Stomach (tissue), 9 donors: Measurements from ENCODE around the gene TSKU. TPM values are rescaled to one million over a fixed set of nuclear protein-coding genes. Genes with fewer than 3 reads are reported as not detected.

ENCODE experiments used
- DNase-seq, 2 donors: peaks; one replicate each; pipeline versions ENCODE4 v3.0.0 to v3.0.0-alpha.2; 2013 to 2019
- H3K27ac ChIP-seq, 5 donors: fragments of 200-600 bp in 4 of 5; sonication (generic) in 4 of 5; one replicate each; pipeline ENCODE4 v1.5.1; 2013 to 2019; ENCODE audit warnings: mild to moderate bottlenecking in 1 of 5, moderate library complexity in 1 of 5
- H3K27me3 ChIP-seq, 3 donors: fragments of 200-600 bp; sonication (generic); one replicate each; pipeline ENCODE4 v1.5.1; 2017 to 2019; ENCODE audit warnings: mixed run types in 1 of 3
- H3K36me3 ChIP-seq, 4 donors: fragments of 200-600 bp; sonication (generic); 1 replicate in 3 of 4; 2 replicates in 1 of 4; pipeline ENCODE4 v1.5.1; 2016 to 2019
- H3K4me1 ChIP-seq, 4 donors: fragments of 200-600 bp; sonication (generic); one replicate each; pipeline ENCODE4 v1.5.1; 2016 to 2019
- H3K4me3 ChIP-seq, 4 donors: fragments of 200-600 bp; sonication (generic) in 3 of 4; one replicate each; pipeline ENCODE4 v1.5.1; 2016 to 2019; ENCODE audit warnings: mild to moderate bottlenecking in 1 of 4
- H3K9me3 ChIP-seq, 4 donors: fragments of 200-600 bp; sonication (generic); one replicate each; pipeline ENCODE4 v1.5.1; 2016 to 2019
- EP300 ChIP-seq: sonication (generic); formaldehyde crosslinking; IDR thresholded peaks from one replicate; pipeline ENCODE4 v1.6.1; 2017; ENCODE audit warnings: antibody characterized with exemption
- POLR2A ChIP-seq, 4 donors: fragments of 450-650 bp; IDR thresholded peaks; one replicate each; pipeline ENCODE4 v1.6.1; 2016; ENCODE audit warnings: antibody characterized with exemption in 4 of 4, control low read depth in 2 of 4, mild to moderate bottlenecking in 1 of 4, moderate library complexity in 1 of 4
- POLR2AphosphoS5 ChIP-seq, 3 donors: sonication (generic); formaldehyde crosslinking; IDR thresholded peaks; one replicate each; pipeline ENCODE4 v1.6.1; 2016; ENCODE audit warnings: antibody characterized with exemption in 3 of 3
- WGBS, 5 donors: extraction: QIAGEN DNeasy Blood & Tissue Kit in 3 of 5; methylation state at CpG; one replicate each; pipeline versions ENCODE4 v1.1.5 to v1.1.7; 2013 to 2018; 5-methylcytosine and 5-hydroxymethylcytosine counted together
- intact Hi-C: fragments of 100-400 bp; cut with DNase I; formaldehyde crosslinking; loops from one replicate; pipeline ENCODE4 v1.15.1; 2023; ENCODE audit warnings: low total_unique reads
- polyA plus RNA-seq, 3 donors: library from polyadenylated mRNA; stranded (reverse); fragments of 200-250 nt; gene quantifications; one replicate each; pipeline ENCODE4 v1.2.3, GENCODE V29; 2013
- total RNA-seq, 5 donors: library from RNA; depleted of rRNA; stranded (reverse); fragments of >200 nt; gene quantifications; one replicate each; pipeline versions ENCODE4 v1.1.0 to v1.2.3, GENCODE V29; 2014 to 2016
- TF ChIP-seq, protein P1 (sequence below), 7 experiments: fragments of 450-650 bp in 4 of 7; fragments of 200-600 bp in 3 of 7; sonication (generic) in 3 of 7; IDR thresholded peaks; one replicate each; pipeline ENCODE4 v1.5.1; 2016 to 2019; ENCODE audit warnings: antibody characterized with exemption in 7 of 7, control low read depth in 2 of 7, mild to moderate bottlenecking in 1 of 7
- donor health status: healthy with polysubstance abuse.
- donor health status: Bipolar disorder and iron deficiency.
- donor health status: healthy.

The TSKU gene
- total and polyA plus RNA-seq, 8 donors = 11.1 to 114 (median 19.7) TPM

DNA sequence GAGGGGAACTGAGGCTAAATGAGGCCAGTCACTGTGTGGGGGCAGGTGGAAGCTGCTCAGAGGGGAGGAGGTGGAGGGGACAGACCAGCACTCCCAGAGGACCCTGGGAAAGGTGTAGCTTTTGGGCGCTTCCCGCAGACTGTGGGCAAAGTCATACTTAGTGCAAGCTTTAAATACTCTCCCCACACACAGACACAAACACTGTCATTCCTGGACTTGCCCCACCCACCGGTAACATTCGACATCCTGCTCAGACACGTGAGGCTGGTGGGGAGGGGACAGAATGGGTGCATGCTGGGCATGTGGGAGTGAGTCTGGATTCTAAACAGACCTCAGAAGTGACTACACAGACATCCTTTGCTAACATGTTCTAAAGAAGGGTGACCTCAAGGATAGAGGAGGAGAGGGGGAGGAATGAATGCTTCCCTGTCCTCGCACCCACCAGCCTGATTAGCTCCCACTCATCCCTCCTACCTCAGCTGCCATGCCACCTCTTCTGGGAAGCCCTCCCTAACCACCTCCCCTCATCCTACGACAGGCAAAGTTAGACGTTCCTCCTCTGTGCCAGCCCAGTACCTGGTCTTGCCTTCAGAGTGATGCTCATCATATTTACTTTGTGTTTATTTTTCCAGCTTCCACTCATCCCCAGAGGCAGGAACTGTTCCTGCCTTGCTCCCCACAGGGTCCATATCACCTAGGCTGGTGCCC lies 22.2 kb downstream of the TSKU start:
- peak in 1 of 2 donors; percentile 45 for DNase-seq
- TF ChIP-seq, protein P1, sequence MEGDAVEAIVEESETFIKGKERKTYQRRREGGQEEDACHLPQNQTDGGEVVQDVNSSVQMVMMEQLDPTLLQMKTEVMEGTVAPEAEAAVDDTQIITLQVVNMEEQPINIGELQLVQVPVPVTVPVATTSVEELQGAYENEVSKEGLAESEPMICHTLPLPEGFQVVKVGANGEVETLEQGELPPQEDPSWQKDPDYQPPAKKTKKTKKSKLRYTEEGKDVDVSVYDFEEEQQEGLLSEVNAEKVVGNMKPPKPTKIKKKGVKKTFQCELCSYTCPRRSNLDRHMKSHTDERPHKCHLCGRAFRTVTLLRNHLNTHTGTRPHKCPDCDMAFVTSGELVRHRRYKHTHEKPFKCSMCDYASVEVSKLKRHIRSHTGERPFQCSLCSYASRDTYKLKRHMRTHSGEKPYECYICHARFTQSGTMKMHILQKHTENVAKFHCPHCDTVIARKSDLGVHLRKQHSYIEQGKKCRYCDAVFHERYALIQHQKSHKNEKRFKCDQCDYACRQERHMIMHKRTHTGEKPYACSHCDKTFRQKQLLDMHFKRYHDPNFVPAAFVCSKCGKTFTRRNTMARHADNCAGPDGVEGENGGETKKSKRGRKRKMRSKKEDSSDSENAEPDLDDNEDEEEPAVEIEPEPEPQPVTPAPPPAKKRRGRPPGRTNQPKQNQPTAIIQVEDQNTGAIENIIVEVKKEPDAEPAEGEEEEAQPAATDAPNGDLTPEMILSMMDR (IDR thresholded peaks at IDR 0.05) = no peak
- TF ChIP-seq POLR2AphosphoS5 (IDR thresholded peaks at IDR 0.05) (no peak), EP300 (no peak)
- Histone ChIP-seq H3K4me3 (no peak overlapping the region), H3K9me3 (no peaks in the 10 kb centered on the region), H3K4me1 (peaks cover 25 to 52% (median 42%) of the 10 kb centered on the region in 4 donors), H3K36me3 (no peaks in the 10 kb centered on the region), H3K27me3 (peaks cover 0 to 11% (median 0%) of the 10 kb centered on the region in 3 donors), H3K27ac (no peak overlapping the region)
- WGBS, 5 donors = 56 to 58% (median 58%) methylated on average over 8 of the region's 8 CpGs
- intact Hi-C loops = loop anchor here (5.0 kb wide), 1 partner anchor 112 kb away; no protein-coding TSS in a partner anchor

DNA sequence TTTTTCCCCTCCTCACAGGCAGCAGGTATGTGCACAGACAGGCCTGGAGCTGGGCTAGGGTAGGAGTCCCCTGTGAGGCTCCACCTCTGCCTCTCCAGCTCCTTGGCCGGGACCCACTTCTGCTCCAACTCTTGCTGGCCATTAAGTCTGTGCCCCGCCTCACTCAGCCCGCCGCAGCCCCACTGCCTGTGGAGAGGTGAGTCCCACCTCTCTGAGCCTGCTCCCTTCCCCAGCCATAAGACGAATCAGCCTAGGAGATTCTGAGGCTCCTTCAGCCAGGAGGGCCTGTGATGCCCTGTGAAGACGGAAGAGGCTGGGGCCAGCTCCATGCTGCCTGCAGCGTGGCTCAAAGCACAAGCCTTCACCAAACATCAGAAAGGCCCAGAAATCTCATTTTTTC lies 23.0 kb downstream of the TSKU start:
- no peak for TF ChIP-seq POLR2A (IDR thresholded peaks at IDR 0.05)
- TF ChIP-seq POLR2AphosphoS5 (IDR thresholded peaks at IDR 0.05) = no peak
- TF ChIP-seq, protein P1 (IDR thresholded peaks at IDR 0.05) = no peak
- no peak for TF ChIP-seq EP300
- Histone ChIP-seq H3K36me3 (no peaks in the 10 kb centered on the region), H3K4me1 (peaks cover 18 to 50% (median 36%) of the 10 kb centered on the region in 4 donors), H3K9me3 (no peaks in the 10 kb centered on the region), H3K27me3 (peaks cover 0 to 11% (median 0%) of the 10 kb centered on the region in 3 donors), H3K4me3 (no peak overlapping the region), H3K27ac (no peak overlapping the region)
- intact Hi-C loops = loop anchor here (5.0 kb wide), 1 partner anchor 111 kb away; no protein-coding TSS in a partner anchor
- DNase-seq = peak in 1 of 2 donors; percentile 7
- WGBS, 5 donors = 91 to 96% (median 96%) methylated on average over 6 to 7 of the region's 7 CpGs

DNA sequence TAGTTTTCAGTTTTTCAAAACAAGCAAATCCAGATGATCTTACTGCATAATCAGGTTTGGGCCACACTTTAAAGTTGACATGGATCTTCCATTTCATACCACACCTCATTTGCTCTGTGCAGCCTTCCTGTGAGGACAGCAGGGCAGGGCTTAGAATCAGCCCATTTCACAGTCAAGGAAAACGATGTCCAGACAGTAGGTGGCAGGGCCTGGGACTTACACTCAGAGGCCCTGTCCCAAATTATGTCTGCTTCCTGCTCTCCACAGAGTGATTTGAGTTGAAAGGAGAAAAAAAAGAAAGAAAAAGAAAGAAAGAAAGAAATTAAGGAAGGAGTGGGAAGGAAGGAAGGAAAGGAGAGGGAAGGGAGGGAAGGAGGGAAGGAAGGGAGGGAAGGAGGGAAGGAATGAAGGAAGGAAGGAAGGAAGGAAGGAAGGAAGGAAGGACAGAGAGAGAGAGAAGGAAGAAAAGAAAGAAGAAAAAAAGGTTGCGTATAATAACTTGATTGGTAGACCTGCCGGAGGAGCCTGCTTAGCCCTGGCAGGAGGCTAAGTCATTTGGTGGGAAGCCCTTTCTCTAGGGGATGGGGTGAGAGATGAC lies 23.6 kb downstream of the TSKU start:
- peaks cover 12 to 44% (median 31%) of the 10 kb centered on the region in 4 donors for H3K4me1 ChIP-seq
- intact Hi-C loops = loop anchor here (5.0 kb wide), 1 partner anchor 111 kb away; no protein-coding TSS in a partner anchor
- no peak for DNase-seq
- peaks cover 0 to 8% (median 0%) of the 10 kb centered on the region in 3 donors for H3K27me3 ChIP-seq
- H3K4me3 ChIP-seq = no peak overlapping the region
- no peak for TF ChIP-seq POLR2A (IDR thresholded peaks at IDR 0.05)
- WGBS, 5 donors = 78 to 90% (median 87%) methylated on average over 3 of the region's 3 CpGs
- H3K9me3 ChIP-seq = no peaks in the 10 kb centered on the region
- H3K36me3 ChIP-seq = no peaks in the 10 kb centered on the region
- H3K27ac ChIP-seq = no peak overlapping the region

DNA sequence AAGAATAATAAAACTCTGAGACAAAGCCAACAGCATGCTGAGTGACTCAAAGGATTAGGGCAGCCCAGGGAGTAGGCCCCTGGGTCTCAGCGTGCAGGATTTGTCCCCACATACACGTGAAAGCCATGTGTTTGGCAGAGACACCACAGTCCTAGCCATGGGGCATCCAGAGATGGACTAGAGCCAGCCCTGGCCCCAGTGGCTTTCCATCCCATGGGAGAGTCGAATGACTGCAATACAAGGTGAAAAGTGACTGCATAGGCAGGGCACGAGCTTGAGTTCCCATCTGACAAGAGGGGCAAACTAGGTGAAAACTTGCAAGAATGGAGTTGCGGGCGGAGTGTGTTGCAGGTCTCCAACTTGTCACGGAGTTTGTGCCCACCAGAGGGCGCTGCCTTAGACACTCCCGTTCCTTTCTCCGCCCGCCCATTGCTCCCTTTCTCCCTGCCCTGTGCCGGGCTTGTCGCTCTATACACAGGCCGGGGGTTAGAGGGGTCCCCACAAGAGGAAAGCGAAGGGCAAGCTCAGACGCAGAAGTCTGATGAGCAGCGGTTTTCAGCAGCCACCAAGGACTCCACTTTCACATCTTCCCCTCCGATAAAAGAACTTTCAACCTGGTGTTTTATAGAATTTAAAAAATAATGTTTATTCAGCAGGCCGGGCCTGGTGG lies 24.2 kb downstream of the TSKU start:
- DNase-seq = peak; percentile 90 to 94
- no peaks in the 10 kb centered on the region for H3K9me3 ChIP-seq
- no peak for TF ChIP-seq POLR2AphosphoS5 (IDR thresholded peaks at IDR 0.05)
- no peak for TF ChIP-seq EP300
- TF ChIP-seq, protein P1 (IDR thresholded peaks at IDR 0.05) = peak in 5 of 7 experiments; percentile 52 to 78 (median 73)
- no peak for TF ChIP-seq POLR2A (IDR thresholded peaks at IDR 0.05)
- intact Hi-C loops = loop anchor here (5.0 kb wide), 1 partner anchor 110 kb away; no protein-coding TSS in a partner anchor
- H3K36me3 ChIP-seq = no peaks in the 10 kb centered on the region
- peaks cover 12 to 38% (median 24%) of the 10 kb centered on the region in 4 donors for H3K4me1 ChIP-seq
- no peak overlapping the region for H3K4me3 ChIP-seq
- no peak overlapping the region for H3K27ac ChIP-seq
- WGBS, 5 donors = 8 to 14% (median 10%) methylated on average over 19 of the region's 19 CpGs
- H3K27me3 ChIP-seq = peaks cover 0 to 8% (median 0%) of the 10 kb centered on the region in 3 donors
